Measurements from ENCODE around the gene TCEA3.

The TCEA3 gene

DNA sequence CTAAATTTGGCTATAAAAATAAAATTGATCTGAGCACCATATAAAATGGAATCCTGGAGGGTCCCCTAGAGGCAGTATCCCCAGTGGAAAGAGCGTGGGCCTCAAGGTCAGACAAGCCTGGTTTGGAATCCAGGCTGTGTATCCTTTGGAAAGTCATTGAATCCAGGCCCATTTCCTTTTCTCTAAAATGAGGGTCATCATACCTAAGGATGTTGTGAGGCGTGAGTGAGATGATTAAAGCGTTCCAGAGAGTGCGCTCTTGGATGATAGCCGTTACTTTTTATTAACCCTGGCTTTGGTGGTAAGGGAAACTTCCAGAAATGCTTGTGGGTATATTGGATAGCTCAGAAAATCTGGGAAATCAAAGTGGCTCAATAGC lies 54.2 kb downstream of the TCEA3 start:
- in situ Hi-C loops (cut with MboI; ENCODE audit: low sequenced_read_pairs), result no loop called here

DNA sequence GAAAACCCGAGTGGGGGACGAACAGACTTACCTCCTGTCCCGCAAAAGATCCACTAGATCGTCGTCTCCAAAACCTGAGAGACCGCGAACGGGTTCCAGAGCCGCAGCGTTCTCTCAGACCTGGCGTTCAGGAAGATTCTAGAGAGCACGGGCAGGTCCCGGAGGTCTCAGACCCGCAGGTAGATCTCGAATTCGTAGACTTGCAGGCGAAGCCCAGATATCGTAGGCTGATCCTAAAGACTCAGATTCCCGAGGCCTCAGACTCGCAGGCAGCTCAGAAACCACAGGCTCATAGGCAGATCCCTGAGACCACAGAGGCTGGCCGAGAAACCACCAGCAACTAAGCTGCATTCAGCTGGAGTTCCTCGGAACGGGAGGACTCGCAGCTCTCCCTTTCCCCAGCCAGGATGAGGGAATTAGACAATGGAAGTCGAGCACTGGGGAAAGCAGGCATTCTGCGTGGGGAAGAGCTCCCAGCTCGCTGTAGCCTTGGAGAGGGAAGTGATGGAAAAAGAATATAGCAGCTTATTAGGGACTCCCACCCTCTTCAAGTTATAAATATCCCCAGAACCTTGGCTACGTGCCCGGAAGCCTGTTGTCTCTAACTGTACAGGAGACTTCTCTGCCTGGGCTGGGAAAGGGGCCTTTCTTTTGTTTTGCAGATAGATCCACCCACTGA lies 55.1 kb downstream of the TCEA3 start, which contains the start of gene ZNF436:
ZNF436 (minus strand) TSS at position 502 of the 679 bp plus-strand sequence. CDS start 1,831 bp downstream, outside the sequence.
- in situ Hi-C loops (cut with MboI; ENCODE audit: low sequenced_read_pairs), result no loop called here

GRCh38 chr1:23368562-23369334 lies 55.8 kb downstream of the TCEA3 start:
- in situ Hi-C loops (cut with MboI; ENCODE audit: low sequenced_read_pairs), result no loop called here

GRCh38 chr1:23367791-23368561 lies 56.6 kb downstream of the TCEA3 start:
- in situ Hi-C loops (cut with MboI; ENCODE audit: low sequenced_read_pairs), result no loop called here

GRCh38 chr1:23367451-23367790 lies 57.1 kb downstream of the TCEA3 start:
- in situ Hi-C loops (cut with MboI; ENCODE audit: low sequenced_read_pairs), result no loop called here

- in situ Hi-C loops (cut with MboI; ENCODE audit: low sequenced_read_pairs), result no loop called here
These were observed 58.0 kb downstream of the TCEA3 start for GRCh38 chr1:23366598-23366997.

GRCh38 chr1:23366146-23366545 lies 58.4 kb downstream of the TCEA3 start:
- in situ Hi-C loops (cut with MboI; ENCODE audit: low sequenced_read_pairs), result no loop called here

GRCh38 chr1:23362218-23362713 lies 62.3 kb downstream of the TCEA3 start:
- in situ Hi-C loops (cut with MboI; ENCODE audit: low sequenced_read_pairs), result no loop called here

GRCh38 chr1:23358310-23358875 lies 66.2 kb downstream of the TCEA3 start:
- in situ Hi-C loops (cut with MboI; ENCODE audit: low sequenced_read_pairs), result no loop called here

GRCh38 chr1:23357138-23357908 lies 67.2 kb downstream of the TCEA3 start:
- in situ Hi-C loops (cut with MboI; ENCODE audit: low sequenced_read_pairs), result no loop called here

DNA sequence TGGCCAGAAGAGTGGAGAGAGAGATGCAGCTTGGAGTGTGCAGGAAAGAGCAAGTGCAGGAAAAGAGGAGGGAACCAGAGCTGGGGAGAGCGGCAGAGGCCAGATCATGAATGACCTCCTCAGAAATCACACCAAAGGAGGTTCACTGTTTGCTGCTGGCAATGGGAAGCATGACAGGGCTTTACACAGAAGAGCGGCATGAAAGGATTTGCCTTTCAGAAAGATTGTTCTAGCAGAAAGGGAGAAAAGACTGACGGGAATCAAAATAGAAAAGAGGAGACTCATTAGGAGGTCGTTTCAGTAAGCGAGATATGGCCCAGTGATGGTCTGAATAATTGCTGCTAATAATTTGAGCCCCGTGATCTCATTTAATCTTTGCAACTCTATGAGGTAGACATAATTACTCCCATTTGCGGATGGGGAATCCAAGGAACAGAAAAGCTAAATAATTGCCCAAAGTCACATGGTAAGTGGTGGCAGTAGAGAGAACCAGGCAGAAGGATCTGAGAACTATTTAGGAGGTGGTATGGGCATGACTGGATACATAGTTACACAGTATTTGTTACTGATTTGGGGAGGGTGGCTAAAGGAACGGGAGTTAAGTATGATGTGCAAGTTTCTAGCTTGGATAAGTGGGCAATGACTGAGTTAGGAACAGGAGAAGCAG lies 67.9 kb downstream of the TCEA3 start:
- in situ Hi-C loops (cut with MboI; ENCODE audit: low sequenced_read_pairs), result no loop called here

DNA sequence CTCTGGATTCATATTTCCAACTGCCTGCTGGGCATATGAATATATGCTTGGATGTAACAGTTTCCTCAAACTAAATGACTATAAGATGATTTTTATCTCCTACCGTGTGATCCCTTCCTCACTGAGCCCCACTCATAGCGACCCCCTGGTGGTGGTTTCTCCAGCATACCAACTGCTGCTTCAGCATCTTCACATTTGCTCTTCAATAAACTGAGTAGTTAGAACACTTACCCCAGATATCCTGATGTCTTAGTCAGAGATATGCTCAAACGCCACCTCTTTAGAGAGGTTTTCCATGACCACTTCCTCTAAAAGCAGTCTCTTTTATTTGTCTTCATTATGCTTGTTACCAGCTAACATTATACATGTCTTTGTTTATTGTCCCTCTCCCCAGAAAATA lies 70.3 kb downstream of the TCEA3 start:
- in situ Hi-C loops (cut with MboI; ENCODE audit: low sequenced_read_pairs), result no loop called here

- in situ Hi-C loops (cut with MboI; ENCODE audit: low sequenced_read_pairs), result no loop called here
These were observed 72.4 kb downstream of the TCEA3 start for GRCh38 chr1:23352096-23352695.

DNA sequence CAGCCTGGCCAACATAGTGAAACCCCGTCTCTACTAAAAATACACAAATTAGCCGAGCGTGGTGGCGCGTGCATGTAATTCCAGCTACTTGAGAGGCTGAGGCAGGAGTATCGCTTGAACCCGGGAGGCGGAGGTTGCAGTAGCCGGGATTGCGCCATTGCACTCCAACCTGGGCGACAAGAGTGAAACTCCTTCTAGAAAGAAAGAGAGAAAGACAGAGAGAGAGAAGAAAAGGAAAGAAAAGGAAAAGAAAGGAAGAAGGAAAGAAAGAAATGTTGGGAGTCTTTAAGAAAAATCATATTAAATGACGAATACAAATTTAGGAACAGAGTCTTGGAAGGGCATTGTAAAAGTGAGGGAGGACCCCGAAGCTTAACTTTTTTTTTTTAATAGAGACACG lies 78.6 kb downstream of the TCEA3 start:
- in situ Hi-C loops (cut with MboI; ENCODE audit: low sequenced_read_pairs), result no loop called here

GRCh38 chr1:23344987-23345472 lies 79.5 kb downstream of the TCEA3 start:
- in situ Hi-C loops (cut with MboI; ENCODE audit: low sequenced_read_pairs), result no loop called here

DNA sequence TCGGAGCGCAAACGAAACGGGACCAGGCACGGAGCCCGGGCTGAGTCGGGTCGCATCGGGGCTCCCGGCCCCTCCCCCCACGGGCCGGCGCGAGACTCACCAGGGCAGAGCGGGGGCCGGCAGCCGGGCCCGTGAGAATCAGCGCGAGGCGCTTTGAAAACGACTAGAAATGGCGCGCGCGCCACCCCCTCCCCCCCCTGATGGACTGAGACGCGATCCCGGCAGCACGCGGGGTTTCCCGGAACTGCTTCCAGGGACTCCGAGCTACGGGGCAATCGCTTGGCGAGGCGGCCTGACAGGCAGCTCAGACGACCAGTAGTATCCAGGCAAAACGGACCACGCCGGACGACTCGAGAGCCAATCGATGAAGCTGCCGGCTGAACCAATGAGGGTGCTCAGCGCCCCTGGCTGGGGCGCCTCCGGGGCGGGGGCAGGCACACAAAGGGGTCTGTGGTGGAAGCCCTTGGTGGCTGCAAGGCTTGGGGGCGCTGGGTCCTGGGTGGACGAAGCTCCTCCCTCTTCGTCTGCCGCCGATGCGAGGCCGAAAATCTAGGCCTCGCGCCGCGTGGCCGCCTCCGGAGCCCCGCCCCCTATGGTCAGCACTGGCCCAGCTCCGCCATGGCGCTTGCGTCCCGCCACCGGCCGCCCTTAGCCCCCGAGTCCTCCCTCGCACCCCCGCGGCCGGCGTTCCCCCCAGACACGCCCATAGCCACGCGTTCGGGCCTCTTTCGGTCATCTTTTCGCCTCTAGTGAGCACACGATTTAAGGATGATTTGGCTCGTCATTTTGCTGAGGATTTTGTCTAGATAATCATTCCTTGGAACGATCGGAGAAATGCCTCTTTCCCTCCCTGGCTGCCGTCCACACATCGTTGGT lies 80.2 kb downstream of the TCEA3 start, which contains the start of gene HNRNPR:
HNRNPR (minus strand) TSS at position 174 of the 876 bp plus-strand sequence. CDS start 3,276 bp downstream, outside the sequence.
- in situ Hi-C loops (cut with MboI; ENCODE audit: low sequenced_read_pairs), result no loop called here

- in situ Hi-C loops (cut with MboI; ENCODE audit: low sequenced_read_pairs), result no loop called here
These were observed 81.1 kb downstream of the TCEA3 start for GRCh38 chr1:23343221-23344110.

Data from HL-60/S4 treated with phorbol 12-myristate 13-acetate at 8.2 ng/mL for 4 days and 3 days (cell line).